Measurements from ENCODE around the gene ERN1.
A peak's percentile ranks its signal among the peaks of the same experiment; 100 is the strongest.

Gene ERN1

GRCh38 chr17:64057701-64058263 lies 72.2 kb downstream of the ERN1 start:
- no peak for DNase-seq (ENCODE audit: low spot score)

GRCh38 chr17:64056269-64057005 lies 73.5 kb downstream of the ERN1 start:
- DNase-seq (ENCODE audit: low spot score), result no peak

- no peak for DNase-seq (ENCODE audit: low spot score)
Measured at GRCh38 chr17:64055183-64056142, 74.5 kb downstream of the ERN1 start.

- DNase-seq (ENCODE audit: low spot score), result no peak
Measured at GRCh38 chr17:64054304-64054703, 75.6 kb downstream of the ERN1 start.

- no peak for DNase-seq (ENCODE audit: low spot score)
Measured at GRCh38 chr17:64053101-64053500, 76.8 kb downstream of the ERN1 start.

GRCh38 chr17:64051153-64051552 lies 78.8 kb downstream of the ERN1 start:
- no peak for DNase-seq (ENCODE audit: low spot score)

- no peak for DNase-seq (ENCODE audit: low spot score)
Measured at GRCh38 chr17:64048805-64049204, 81.1 kb downstream of the ERN1 start.

- no peak for DNase-seq (ENCODE audit: low spot score)
Measured at GRCh38 chr17:64045176-64045575, 84.8 kb downstream of the ERN1 start.

GRCh38 chr17:64042700-64043485 lies 87.1 kb downstream of the ERN1 start:
- DNase-seq (ENCODE audit: low spot score), result no peak

GRCh38 chr17:64041912-64042311 lies 88.0 kb downstream of the ERN1 start:
- no peak for DNase-seq (ENCODE audit: low spot score)

- DNase-seq (ENCODE audit: low spot score), result no peak
Measured at GRCh38 chr17:64040206-64040605, 89.7 kb downstream of the ERN1 start.

- no peak for DNase-seq (ENCODE audit: low spot score)
Measured at GRCh38 chr17:64039106-64039400, 90.9 kb downstream of the ERN1 start.

GRCh38 chr17:64038331-64039105 lies 91.4 kb downstream of the ERN1 start:
- DNase-seq (ENCODE audit: low spot score), result no peak

- DNase-seq (ENCODE audit: low spot score), result no peak
Measured at GRCh38 chr17:64037802-64038201, 92.1 kb downstream of the ERN1 start.

- no peak for DNase-seq (ENCODE audit: low spot score)
Measured at GRCh38 chr17:64037180-64037579, 92.8 kb downstream of the ERN1 start.

- DNase-seq (ENCODE audit: low spot score), result no peak
Measured at GRCh38 chr17:64036198-64036922, 93.6 kb downstream of the ERN1 start.

- no peak for DNase-seq (ENCODE audit: low spot score)
Measured at GRCh38 chr17:64032081-64032480, 97.9 kb downstream of the ERN1 start.

- DNase-seq (ENCODE audit: low spot score), result peak; percentile 63
Measured at GRCh38 chr17:64028874-64029464, 101.0 kb downstream of the ERN1 start.

- peak; percentile 77 for DNase-seq (ENCODE audit: low spot score)
Measured at GRCh38 chr17:64025732-64026294, 104.1 kb downstream of the ERN1 start.

Measured in germinal center (tissue), 1 donor.